Measurements from ENCODE around the gene SORCS2. TPM values are rescaled to one million over a fixed set of nuclear protein-coding genes. Genes with fewer than 3 reads are reported as not detected.

Gene SORCS2
- total and polyA plus RNA-seq, 2 of the 13 experiments (the other 11 are each of a cell fraction or from before 2014, with no cell fraction given), result 0.82 to 1.0 TPM

GRCh38 chr4:7524064-7524682 lies 331.8 kb downstream of the SORCS2 start (continued):
- TF ChIP-seq ARID5B (CRISPR knock-in tag; IDR thresholded peaks at IDR 0.05) (no peak), ZNF326 (CRISPR knock-in tag; IDR thresholded peaks at IDR 0.05; ENCODE audit: borderline replicate concordance) (no peak), HNF4A (CRISPR knock-in tag; IDR thresholded peaks at IDR 0.05) (peak; percentile 45; the same call in 1 of the 2 replicates), MTA1 (CRISPR knock-in tag; IDR thresholded peaks at IDR 0.05; ENCODE audit: borderline replicate concordance) (0 out of 2 replicates have a peak, but pooled peaks have one; percentile 51), CREB1 (IDR thresholded peaks at IDR 0.05) (no peak), CREB1 (CRISPR knock-in tag; IDR thresholded peaks at IDR 0.05) (peak; percentile 24; the same call in 1 of the 2 replicates)

GRCh38 chr4:7524843-7525242 lies 332.5 kb downstream of the SORCS2 start:
- intact Hi-C loops (cut with micrococcal nuclease; ENCODE audit: unreplicated experiment), result no loop called here
- no peak for DNase-seq (ENCODE audit: low spot score)
- TF ChIP-seq BCL3 (CRISPR knock-in tag; IDR thresholded peaks at IDR 0.05) (no peak), ZNF558 (CRISPR knock-in tag; IDR thresholded peaks at IDR 0.05; ENCODE audit: borderline replicate concordance) (no peak), ZNF160 (CRISPR knock-in tag; IDR thresholded peaks at IDR 0.05) (no peak)
- TF ChIP-seq, protein P1, sequence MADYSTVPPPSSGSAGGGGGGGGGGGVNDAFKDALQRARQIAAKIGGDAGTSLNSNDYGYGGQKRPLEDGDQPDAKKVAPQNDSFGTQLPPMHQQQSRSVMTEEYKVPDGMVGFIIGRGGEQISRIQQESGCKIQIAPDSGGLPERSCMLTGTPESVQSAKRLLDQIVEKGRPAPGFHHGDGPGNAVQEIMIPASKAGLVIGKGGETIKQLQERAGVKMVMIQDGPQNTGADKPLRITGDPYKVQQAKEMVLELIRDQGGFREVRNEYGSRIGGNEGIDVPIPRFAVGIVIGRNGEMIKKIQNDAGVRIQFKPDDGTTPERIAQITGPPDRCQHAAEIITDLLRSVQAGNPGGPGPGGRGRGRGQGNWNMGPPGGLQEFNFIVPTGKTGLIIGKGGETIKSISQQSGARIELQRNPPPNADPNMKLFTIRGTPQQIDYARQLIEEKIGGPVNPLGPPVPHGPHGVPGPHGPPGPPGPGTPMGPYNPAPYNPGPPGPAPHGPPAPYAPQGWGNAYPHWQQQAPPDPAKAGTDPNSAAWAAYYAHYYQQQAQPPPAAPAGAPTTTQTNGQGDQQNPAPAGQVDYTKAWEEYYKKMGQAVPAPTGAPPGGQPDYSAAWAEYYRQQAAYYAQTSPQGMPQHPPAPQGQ (CRISPR knock-in tag; IDR thresholded peaks at IDR 0.05; ENCODE audit: borderline replicate concordance), result no peak

More at GRCh38 chr4:7524843-7525242, 332.5 kb downstream of the SORCS2 start:
- Histone ChIP-seq H3K79me2 (ENCODE audit: insufficient read depth, low read length) (no peaks in the 10 kb centered on the region), H3K27ac (ENCODE audit: extremely low read length, insufficient read depth, low read length) (no peak overlapping the region), H3K27me3 (ENCODE audit: control insufficient read depth in 1 of 2, insufficient read depth in 2 of 2, low read length in 2 of 2) (peaks cover 4 to 24% of the 10 kb centered on the region in 2 experiments), H3K9me3 (ENCODE audit: low read length) (no peaks in the 10 kb centered on the region), H3K4me1 (ENCODE audit: insufficient read depth, low read length) (peaks cover 33% of the 10 kb centered on the region), H3K4me3 (replicated peaks in 1 of 3; ENCODE audit: insufficient read depth in 1 of 3, low read depth in 2 of 3, low read length in 3 of 3) (no peak overlapping the region; a peak in 1 of 6 replicates), H3K4me2 (ENCODE audit: low read depth, low read length) (peak overlapping the region; percentile 45; the same call in 1 of the 2 replicates), H3K36me3 (replicated peaks in 1 of 2; ENCODE audit: control insufficient read depth in 1 of 2, insufficient read depth in 2 of 2, low read length in 2 of 2) (no peaks in the 10 kb centered on the region), H4K20me1 (ENCODE audit: insufficient read depth, low read length) (no peaks in the 10 kb centered on the region), H2AFZ (ENCODE audit: low read length) (no peak overlapping the region), H3K9ac (ENCODE audit: insufficient read depth, low read depth, low read length) (no peak overlapping the region)
- 71% methylated on average over 9 of the region's 14 CpGs for WGBS (ENCODE audit: low lambda C conversion rate)
- FAIRE-seq, result no peak
- no TSS peak for BruUV-seq (replicated peaks)
- in situ Hi-C loops (cut with HindIII; ENCODE audit: extremely low pct_ligation_motif_present, low pct_unique_long_range_greater_than_20kb), result no loop called here
- CTCF ChIA-PET (ENCODE audit: low intra/inter-chr PET ratio, low total read pairs), result no interaction called here
- POLR2A ChIA-PET, result interaction anchor here (1.6 kb wide), 1 partner anchor 10 kb away, joined by 6 read pairs; no protein-coding TSS in a partner anchor
- no peak for ATAC-seq
